Thoracic aorta (tissue), 2 donors: ENCODE measurements around the gene PAX9. TPM values are rescaled to one million over a fixed set of nuclear protein-coding genes. Genes with fewer than 3 reads are reported as not detected.

ENCODE experiments used
- ATAC-seq: fragments of 150-250 bp; one replicate; pipeline ENCODE4 v1.8.0; 2017; ENCODE audit warnings: low read depth; ENCODE audit not compliant: insufficient number of reproducible peaks, low FRiP score
- DNase-seq: peaks from one replicate; pipeline ENCODE4 v3.0.0-alpha.2; 2020; ENCODE audit warnings: low spot score
- H3K27ac ChIP-seq, 2 donors: fragments of 200-600 bp; sonication (generic); 1 replicate in 1 of 2; 2 replicates in 1 of 2; pipeline ENCODE4 v1.5.1; 2016; ENCODE audit warnings: mild to moderate bottlenecking in 2 of 2, moderate library complexity in 2 of 2
- H3K27me3 ChIP-seq: fragments of 200-600 bp; sonication (generic); replicated peaks from 2 replicates; pipeline ENCODE4 v1.6.0; 2016; ENCODE audit warnings: mild to moderate bottlenecking; ENCODE audit not compliant: insufficient read depth
- H3K36me3 ChIP-seq: fragments of 200-600 bp; sonication (generic); one replicate; pipeline ENCODE4 v1.5.1; 2016
- H3K4me1 ChIP-seq, 2 donors: fragments of 200-600 bp; sonication (generic); 1 replicate in 1 of 2; 2 replicates in 1 of 2; pipeline versions ENCODE4 v1.5.1 to v1.6.0; 2016; ENCODE audit warnings: low read depth in 2 of 2, mild to moderate bottlenecking in 1 of 2; ENCODE audit not compliant: control insufficient read depth in 1 of 2
- H3K4me3 ChIP-seq: fragments of 200-600 bp; sonication (generic); 2 replicates; pipeline ENCODE4 v1.5.1; 2016; ENCODE audit warnings: mild to moderate bottlenecking
- H3K9me3 ChIP-seq: fragments of 200-600 bp; sonication (generic); 2 replicates; pipeline ENCODE4 v1.5.1; 2016
- CTCF ChIP-seq: fragments of 200-600 bp; sonication (generic); IDR thresholded peaks from one replicate; pipeline ENCODE4 v1.5.1; 2019; ENCODE audit warnings: antibody characterized with exemption
- total RNA-seq, 2 donors: library from RNA; depleted of rRNA; stranded (reverse); fragments of >200 nt; gene quantifications; one replicate each; pipeline versions ENCODE4 v1.1.0 to v1.2.3, GENCODE V29; 2016

PAX9 gene
- total RNA-seq, 2 donors from 2014 or later, result 0.21 to 4.5 TPM

GRCh38 chr14:36662543-36663403 lies 1.1 kb downstream of the PAX9 start:
- DNase-seq, result no peak
- Histone ChIP-seq H3K27me3 (peaks cover 31% of the 10 kb centered on the region), H3K9me3 (no peaks in the 10 kb centered on the region), H3K4me1 (peaks cover 4 to 54% of the 10 kb centered on the region in 2 donors), H3K27ac (peak overlapping the region in 1 of 2 donors; percentile 50), H3K36me3 (no peaks in the 10 kb centered on the region), H3K4me3 (peak overlapping the region; percentile 74)
- ATAC-seq, result peak; percentile 47
- peak; percentile 23 for TF ChIP-seq CTCF

GRCh38 chr14:36663404-36664321 lies 2.0 kb downstream of the PAX9 start:
- H3K4me1 ChIP-seq, result peaks cover 4 to 46% of the 10 kb centered on the region in 2 donors
- H3K9me3 ChIP-seq, result no peaks in the 10 kb centered on the region
- no peak for ATAC-seq
- peak overlapping the region; percentile 74 for H3K4me3 ChIP-seq
- no peaks in the 10 kb centered on the region for H3K36me3 ChIP-seq
- TF ChIP-seq CTCF, result no peak
- no peak for DNase-seq
- peak overlapping the region in 1 of 2 donors; percentile 33 for H3K27ac ChIP-seq
- peaks cover 23% of the 10 kb centered on the region for H3K27me3 ChIP-seq

- peaks cover 4 to 39% of the 10 kb centered on the region in 2 donors for H3K4me1 ChIP-seq
- ATAC-seq, result no peak
These were observed 2.9 kb downstream of the PAX9 start for GRCh38 chr14:36664322-36665193.

GRCh38 chr14:36665887-36666415 lies 4.3 kb downstream of the PAX9 start:
- Histone ChIP-seq H3K27ac (no peak overlapping the region), H3K36me3 (no peaks in the 10 kb centered on the region), H3K4me1 (peaks cover 4 to 37% of the 10 kb centered on the region in 2 donors), H3K27me3 (peaks cover 13% of the 10 kb centered on the region), H3K4me3 (no peak overlapping the region), H3K9me3 (no peaks in the 10 kb centered on the region)
- no peak for DNase-seq
- no peak for ATAC-seq
- no peak for TF ChIP-seq CTCF

More at GRCh38 chr14:36664322-36665193, 2.9 kb downstream of the PAX9 start:
- Histone ChIP-seq H3K27me3 (peaks cover 14% of the 10 kb centered on the region), H3K4me3 (peak overlapping the region; percentile 74), H3K9me3 (no peaks in the 10 kb centered on the region), H3K36me3 (no peaks in the 10 kb centered on the region), H3K27ac (no peak overlapping the region)
- DNase-seq, result no peak
- TF ChIP-seq CTCF, result no peak
